Karpas-422 (cell line): ENCODE data around the gene PTHLH. TPM values are rescaled to one million over a fixed set of nuclear protein-coding genes. Genes with fewer than 3 reads are reported as not detected.

Experiments used
- DNase-seq: peaks from one replicate; pipeline ENCODE4 v3.0.0-alpha.2; 2015
- H2AFZ ChIP-seq: fragments of 200-600 bp; sonication (generic); 2 replicates; pipeline ENCODE4 v1.6.1; 2014; ENCODE audit warnings: antibody characterized with exemption, low read length, mixed read lengths
- H3K27ac ChIP-seq: fragments of 200-600 bp; sonication (generic); 2 replicates; pipeline ENCODE4 v1.5.1; 2014; ENCODE audit warnings: mild to moderate bottlenecking, low read length, moderate library complexity
- H3K27me3 ChIP-seq: fragments of 200-600 bp; sonication (generic); 2 replicates; pipeline ENCODE4 v1.6.1; 2014; ENCODE audit warnings: low read length, mixed read lengths
- H3K36me3 ChIP-seq: fragments of 200-600 bp; sonication (generic); 2 replicates; pipeline ENCODE4 v1.6.1; 2014; ENCODE audit warnings: low read length, mixed read lengths; ENCODE audit not compliant: insufficient read depth
- H3K4me1 ChIP-seq: fragments of 200-600 bp; sonication (generic); 2 replicates; pipeline ENCODE4 v1.6.1; 2014; ENCODE audit warnings: mild to moderate bottlenecking, low read length, mixed read lengths
- H3K4me2 ChIP-seq: fragments of 200-600 bp; sonication (generic); 2 replicates; pipeline ENCODE4 v1.6.1; 2014; ENCODE audit warnings: low read length, low read depth, mild to moderate bottlenecking; ENCODE audit not compliant: poor library complexity, severe bottlenecking
- H3K4me3 ChIP-seq: fragments of 200-600 bp; sonication (generic); 2 replicates; pipeline ENCODE4 v1.5.1; 2014; ENCODE audit warnings: mild to moderate bottlenecking, antibody characterized with exemption, low read length, mixed read lengths
- H3K79me2 ChIP-seq: fragments of 200-600 bp; sonication (generic); 2 replicates; pipeline ENCODE4 v1.6.1; 2014; ENCODE audit warnings: mild to moderate bottlenecking, low read length, mixed read lengths
- H3K9ac ChIP-seq: fragments of 200-600 bp; sonication (generic); 2 replicates; pipeline ENCODE4 v1.6.0; 2014; ENCODE audit warnings: low read length
- H3K9me2 ChIP-seq: fragments of 200-600 bp; sonication (generic), shearing (Covaris generic); replicated peaks from 2 replicates; pipeline ENCODE4 v1.6.0; 2014; ENCODE audit warnings: mild to moderate bottlenecking, low read length, moderate library complexity; ENCODE audit not compliant: insufficient read depth
- H3K9me3 ChIP-seq: fragments of 300-700, 200-600 bp; sonication (generic); 2 replicates; pipeline ENCODE4 v1.6.1; 2014; ENCODE audit warnings: low read length, mixed read lengths
- H4K20me1 ChIP-seq: fragments of 200-600 bp; sonication (generic); 2 replicates; pipeline ENCODE4 v1.6.1; 2014; ENCODE audit warnings: mild to moderate bottlenecking, antibody characterized with exemption, low read length, low read depth; ENCODE audit not compliant: insufficient read depth
- total RNA-seq: library from RNA; depleted of rRNA; stranded (reverse); fragments of >200 nt; shearing (Covaris generic); gene quantifications from 2 replicates; pipeline ENCODE4 v1.2.3, GENCODE V29; 2014; ENCODE audit warnings: low replicate concordance

Gene PTHLH
- total RNA-seq, 1 experiment from 2014 or later: not detected

DNA sequence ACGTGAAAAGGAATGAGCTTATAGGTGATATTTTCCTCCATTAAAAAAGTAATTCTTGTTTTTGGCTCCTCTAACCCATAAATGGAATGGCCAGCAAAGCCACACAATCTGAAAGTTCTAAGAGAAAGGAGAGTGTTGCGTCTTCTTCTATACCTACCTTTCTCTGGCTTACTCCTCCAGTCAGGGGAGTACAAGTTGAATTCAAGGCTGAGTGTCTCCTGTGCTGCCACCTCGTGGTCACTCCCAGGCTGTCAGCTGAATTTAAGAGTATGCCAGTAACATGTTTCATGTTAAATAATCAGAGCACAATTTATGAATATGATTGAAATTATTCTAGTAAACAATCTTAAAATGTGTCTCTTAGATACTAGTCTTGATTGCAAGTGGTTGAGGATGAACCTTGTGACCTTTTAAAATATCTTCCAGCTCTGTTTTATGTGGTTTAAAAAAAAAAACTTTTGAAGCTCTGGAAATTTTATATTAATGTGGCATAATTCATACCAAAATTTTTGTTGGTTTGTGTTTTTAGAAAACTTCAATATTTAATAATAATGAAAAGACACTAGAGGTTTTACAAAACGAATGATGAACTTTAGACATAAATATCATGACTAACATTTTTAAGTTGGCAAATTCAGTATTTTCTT is 31.7 kb downstream of the PTHLH start:
- Histone ChIP-seq H3K36me3 (no peaks in the 10 kb centered on the region), H2AFZ (no peak overlapping the region), H3K9me3 (no peaks in the 10 kb centered on the region), H3K9ac (no peak overlapping the region), H3K79me2 (no peaks in the 10 kb centered on the region), H3K9me2 (no peaks in the 10 kb centered on the region), H3K4me1 (no peaks in the 10 kb centered on the region), H4K20me1 (no peaks in the 10 kb centered on the region), H3K4me2 (no peak overlapping the region), H3K27ac (no peak overlapping the region), H3K27me3 (no peaks in the 10 kb centered on the region), H3K4me3 (no peak overlapping the region)
- peak; percentile 87 for DNase-seq

- Histone ChIP-seq H3K36me3 (no peaks in the 10 kb centered on the region), H3K9me2 (no peaks in the 10 kb centered on the region), H3K4me2 (no peak overlapping the region), H4K20me1 (no peaks in the 10 kb centered on the region), H3K4me3 (no peak overlapping the region), H3K4me1 (no peaks in the 10 kb centered on the region), H3K27ac (no peak overlapping the region), H2AFZ (no peak overlapping the region), H3K79me2 (no peaks in the 10 kb centered on the region), H3K9ac (no peak overlapping the region), H3K9me3 (no peaks in the 10 kb centered on the region), H3K27me3 (no peaks in the 10 kb centered on the region)
- no peak for DNase-seq
Observed at GRCh38 chr12:27940245-27940644, 32.3 kb downstream of the PTHLH start.

DNA sequence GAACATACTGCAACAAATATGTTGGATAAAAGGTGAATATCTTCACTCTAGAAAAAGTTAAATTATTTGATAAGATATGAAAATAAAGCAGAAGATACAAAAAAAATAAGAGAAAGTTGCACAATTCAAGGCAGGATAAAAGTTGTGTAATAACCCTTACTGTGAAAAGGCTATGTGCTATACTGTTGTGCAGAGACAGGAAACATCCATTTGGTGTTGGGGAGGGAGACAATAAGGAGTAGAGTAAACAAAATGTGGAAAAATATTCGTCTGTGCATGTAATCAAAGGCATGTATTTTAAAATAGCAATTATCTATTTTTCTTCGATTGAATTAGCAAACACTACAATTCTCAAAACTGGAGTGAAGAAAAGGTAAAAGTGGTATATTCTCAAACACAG is 34.8 kb downstream of the PTHLH start:
- Histone ChIP-seq H3K79me2 (no peaks in the 10 kb centered on the region), H3K4me1 (no peaks in the 10 kb centered on the region), H2AFZ (no peak overlapping the region), H3K27ac (no peak overlapping the region), H3K4me3 (no peak overlapping the region), H3K9me3 (no peaks in the 10 kb centered on the region), H3K4me2 (no peak overlapping the region), H3K36me3 (no peaks in the 10 kb centered on the region), H3K9ac (no peak overlapping the region), H4K20me1 (no peaks in the 10 kb centered on the region), H3K27me3 (no peaks in the 10 kb centered on the region), H3K9me2 (no peaks in the 10 kb centered on the region)
- DNase-seq: no peak

- no peak overlapping the region for H3K4me2 ChIP-seq
- H3K4me3 ChIP-seq: no peak overlapping the region
- no peaks in the 10 kb centered on the region for H3K9me3 ChIP-seq
- no peaks in the 10 kb centered on the region for H4K20me1 ChIP-seq
- no peaks in the 10 kb centered on the region for H3K27me3 ChIP-seq
- H3K9ac ChIP-seq: no peak overlapping the region
- no peak overlapping the region for H2AFZ ChIP-seq
- H3K36me3 ChIP-seq: no peaks in the 10 kb centered on the region
- H3K27ac ChIP-seq: no peak overlapping the region
- H3K79me2 ChIP-seq: no peaks in the 10 kb centered on the region
- no peaks in the 10 kb centered on the region for H3K4me1 ChIP-seq
- H3K9me2 ChIP-seq: no peaks in the 10 kb centered on the region
- no peak for DNase-seq
Observed at GRCh38 chr12:27936196-27936595, 36.3 kb downstream of the PTHLH start.

- no peak overlapping the region for H3K4me2 ChIP-seq
- H3K36me3 ChIP-seq: no peaks in the 10 kb centered on the region
- H3K9me3 ChIP-seq: no peaks in the 10 kb centered on the region
- no peak overlapping the region for H3K4me3 ChIP-seq
- no peak overlapping the region for H3K9ac ChIP-seq
- no peaks in the 10 kb centered on the region for H3K9me2 ChIP-seq
- H2AFZ ChIP-seq: no peak overlapping the region
- no peaks in the 10 kb centered on the region for H3K4me1 ChIP-seq
- no peaks in the 10 kb centered on the region for H3K79me2 ChIP-seq
- no peaks in the 10 kb centered on the region for H3K27me3 ChIP-seq
- DNase-seq: no peak
- no peak overlapping the region for H3K27ac ChIP-seq
- no peaks in the 10 kb centered on the region for H4K20me1 ChIP-seq
Observed at GRCh38 chr12:27934276-27934675, 38.3 kb downstream of the PTHLH start.

DNA sequence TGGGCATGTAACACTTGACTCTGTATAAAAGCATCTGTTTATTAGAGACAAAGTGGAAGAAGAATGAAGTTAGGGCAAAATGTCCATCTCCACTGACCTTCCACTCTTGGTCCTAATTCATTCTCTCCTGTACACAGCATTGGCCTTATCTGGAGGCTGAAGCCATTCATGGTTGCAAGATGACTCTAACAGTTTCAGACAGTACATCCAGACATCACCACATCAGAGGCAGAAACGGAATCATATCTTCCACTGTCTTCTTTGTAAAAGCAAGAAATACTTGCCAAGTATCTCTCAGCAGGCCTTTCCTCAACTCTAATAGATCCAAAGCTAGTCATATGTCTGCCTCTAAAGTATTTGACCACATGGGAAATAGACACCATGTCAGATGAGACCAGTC is 41.1 kb downstream of the PTHLH start:
- Histone ChIP-seq H3K9ac (no peak overlapping the region), H3K4me1 (no peaks in the 10 kb centered on the region), H3K4me3 (no peak overlapping the region), H3K36me3 (no peaks in the 10 kb centered on the region), H3K9me2 (no peaks in the 10 kb centered on the region), H3K9me3 (no peaks in the 10 kb centered on the region), H3K4me2 (no peak overlapping the region), H4K20me1 (no peaks in the 10 kb centered on the region), H3K79me2 (no peaks in the 10 kb centered on the region), H2AFZ (no peak overlapping the region), H3K27ac (no peak overlapping the region), H3K27me3 (0 out of 2 replicates have a peak, but pooled peaks cover 3% of the 10 kb centered on the region)
- no peak for DNase-seq

DNA sequence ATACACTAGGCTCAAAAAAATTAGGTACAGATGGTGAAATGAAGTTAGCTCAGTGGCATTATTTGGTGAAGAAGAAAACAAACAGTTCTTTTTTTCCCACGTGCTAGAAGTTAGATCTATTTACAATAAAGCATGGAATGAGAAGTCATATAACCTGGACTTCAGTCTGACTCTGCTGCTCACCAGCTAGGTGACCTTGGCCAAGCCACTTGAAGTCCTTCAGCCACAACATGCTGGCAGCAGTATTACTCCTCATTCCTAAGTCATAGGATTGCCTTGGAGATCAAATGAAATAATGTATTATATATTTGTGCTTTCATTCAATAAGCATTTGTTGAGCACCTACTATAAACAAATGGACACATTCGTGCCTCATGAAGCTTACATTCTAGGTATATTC is 45.2 kb downstream of the PTHLH start:
- Histone ChIP-seq H3K9me2 (no peaks in the 10 kb centered on the region), H3K4me1 (no peaks in the 10 kb centered on the region), H3K9ac (no peak overlapping the region), H3K79me2 (no peaks in the 10 kb centered on the region), H3K4me2 (no peak overlapping the region), H3K4me3 (no peak overlapping the region), H3K27ac (no peak overlapping the region), H2AFZ (no peak overlapping the region), H4K20me1 (no peaks in the 10 kb centered on the region), H3K27me3 (0 out of 2 replicates have a peak, but pooled peaks cover 3% of the 10 kb centered on the region), H3K36me3 (no peaks in the 10 kb centered on the region), H3K9me3 (no peaks in the 10 kb centered on the region)
- no peak for DNase-seq

DNA sequence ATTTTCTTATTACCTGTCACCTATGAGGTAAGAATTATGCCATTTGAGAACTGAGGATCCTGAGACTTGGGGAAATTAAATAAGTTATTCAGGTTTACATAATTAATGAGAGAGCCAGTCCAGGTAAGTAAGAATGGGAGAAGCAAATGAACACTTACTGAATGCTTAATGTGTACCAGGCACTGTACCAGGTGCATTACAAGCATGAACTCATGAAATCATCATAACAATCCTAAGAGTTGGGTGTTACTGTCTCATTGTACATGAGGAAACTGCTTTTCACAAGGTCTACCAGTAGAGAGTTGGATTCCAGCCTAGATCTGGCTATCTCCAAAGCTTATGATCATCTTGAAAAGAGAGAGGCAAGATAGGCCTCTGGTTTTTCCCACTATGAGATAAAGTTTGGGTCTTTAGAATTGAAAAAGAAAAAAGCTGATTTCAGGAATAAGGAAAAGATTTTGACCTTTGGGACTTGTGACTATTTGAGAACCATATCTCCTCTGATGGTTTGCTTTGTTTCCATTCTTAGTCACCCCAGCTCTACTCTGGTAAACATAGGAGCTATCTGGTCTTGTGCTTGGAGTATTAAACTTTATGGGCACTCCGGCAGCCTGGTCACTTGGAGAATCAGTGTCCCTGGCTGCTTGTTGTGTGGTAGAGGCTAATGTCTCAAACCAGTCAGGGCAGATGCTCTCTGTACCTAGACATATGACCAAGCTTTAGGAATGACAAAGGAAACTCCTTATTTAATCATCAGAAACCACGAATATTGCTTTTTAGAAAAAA is 48.0 kb downstream of the PTHLH start:
- Histone ChIP-seq H3K4me3 (no peak overlapping the region), H3K36me3 (no peaks in the 10 kb centered on the region), H3K79me2 (no peaks in the 10 kb centered on the region), H4K20me1 (no peaks in the 10 kb centered on the region), H3K4me2 (no peak overlapping the region), H3K9me2 (no peaks in the 10 kb centered on the region), H2AFZ (no peak overlapping the region), H3K4me1 (no peaks in the 10 kb centered on the region), H3K27ac (no peak overlapping the region), H3K9ac (no peak overlapping the region), H3K27me3 (0 out of 2 replicates have a peak, but pooled peaks cover 3% of the 10 kb centered on the region), H3K9me3 (no peaks in the 10 kb centered on the region)
- no peak for DNase-seq
